ENCODE measurements around the gene HACD2.

HACD2 gene

DNA sequence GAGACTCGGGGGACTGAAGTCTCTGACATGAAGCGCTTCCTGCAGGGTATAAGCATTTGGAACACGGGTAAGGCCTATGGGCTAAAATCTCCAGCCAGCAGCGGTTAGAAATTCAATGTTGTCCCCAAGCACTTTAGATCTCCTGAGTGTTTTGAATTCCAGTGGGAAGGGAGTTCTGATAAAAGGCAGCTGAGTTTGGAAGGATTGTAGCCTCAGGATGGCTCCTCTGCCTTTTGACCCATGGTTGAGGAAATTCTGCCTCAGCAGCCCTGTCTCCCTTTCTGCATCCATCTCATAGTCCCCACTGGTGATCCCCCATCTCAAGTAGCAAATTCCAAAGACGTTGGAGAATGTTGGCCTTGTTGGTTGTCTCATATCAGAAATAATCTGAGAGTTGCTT lies 24.2 kb upstream of the HACD2 start:
- peak overlapping the region; percentile 75; the same call in 1 of the 2 replicates for H3K27ac ChIP-seq
- TF ChIP-seq, protein P1, sequence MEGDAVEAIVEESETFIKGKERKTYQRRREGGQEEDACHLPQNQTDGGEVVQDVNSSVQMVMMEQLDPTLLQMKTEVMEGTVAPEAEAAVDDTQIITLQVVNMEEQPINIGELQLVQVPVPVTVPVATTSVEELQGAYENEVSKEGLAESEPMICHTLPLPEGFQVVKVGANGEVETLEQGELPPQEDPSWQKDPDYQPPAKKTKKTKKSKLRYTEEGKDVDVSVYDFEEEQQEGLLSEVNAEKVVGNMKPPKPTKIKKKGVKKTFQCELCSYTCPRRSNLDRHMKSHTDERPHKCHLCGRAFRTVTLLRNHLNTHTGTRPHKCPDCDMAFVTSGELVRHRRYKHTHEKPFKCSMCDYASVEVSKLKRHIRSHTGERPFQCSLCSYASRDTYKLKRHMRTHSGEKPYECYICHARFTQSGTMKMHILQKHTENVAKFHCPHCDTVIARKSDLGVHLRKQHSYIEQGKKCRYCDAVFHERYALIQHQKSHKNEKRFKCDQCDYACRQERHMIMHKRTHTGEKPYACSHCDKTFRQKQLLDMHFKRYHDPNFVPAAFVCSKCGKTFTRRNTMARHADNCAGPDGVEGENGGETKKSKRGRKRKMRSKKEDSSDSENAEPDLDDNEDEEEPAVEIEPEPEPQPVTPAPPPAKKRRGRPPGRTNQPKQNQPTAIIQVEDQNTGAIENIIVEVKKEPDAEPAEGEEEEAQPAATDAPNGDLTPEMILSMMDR (conservative IDR thresholded peaks at IDR 0.05) = no peak

DNA sequence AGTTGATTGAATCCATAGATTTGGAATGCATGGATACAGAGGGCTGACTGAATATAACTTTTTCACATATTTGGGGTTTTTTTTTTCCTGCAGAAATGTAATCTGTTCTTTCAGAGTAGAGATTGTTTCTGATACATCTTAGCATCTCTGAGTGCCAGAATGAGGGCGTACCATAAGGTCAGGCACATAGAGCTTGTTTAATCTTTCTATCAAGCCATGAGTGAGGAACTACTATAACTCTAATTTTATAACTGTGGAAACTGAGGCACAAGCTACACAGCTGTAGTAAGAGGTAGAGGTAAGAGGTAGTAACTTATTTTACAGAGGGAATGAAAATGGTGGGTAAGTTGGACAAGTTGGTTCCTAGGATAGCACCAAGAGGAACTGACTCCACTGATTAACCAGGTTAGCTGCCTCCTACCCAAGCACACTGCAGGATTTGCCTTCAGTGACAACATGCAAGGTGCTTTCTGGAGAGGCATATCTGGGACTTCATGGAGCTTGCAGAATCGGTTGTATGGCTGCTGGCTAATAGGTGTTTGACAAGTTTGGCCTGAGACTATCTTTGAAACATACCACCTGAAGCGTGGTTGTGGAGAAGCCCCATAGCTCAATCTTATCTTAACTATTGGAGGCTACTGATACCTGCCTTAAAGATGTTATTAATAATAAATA lies 23.5 kb upstream of the HACD2 start:
- TF ChIP-seq, protein P1 (conservative IDR thresholded peaks at IDR 0.05) = no peak
- H3K27ac ChIP-seq = no peak overlapping the region

DNA sequence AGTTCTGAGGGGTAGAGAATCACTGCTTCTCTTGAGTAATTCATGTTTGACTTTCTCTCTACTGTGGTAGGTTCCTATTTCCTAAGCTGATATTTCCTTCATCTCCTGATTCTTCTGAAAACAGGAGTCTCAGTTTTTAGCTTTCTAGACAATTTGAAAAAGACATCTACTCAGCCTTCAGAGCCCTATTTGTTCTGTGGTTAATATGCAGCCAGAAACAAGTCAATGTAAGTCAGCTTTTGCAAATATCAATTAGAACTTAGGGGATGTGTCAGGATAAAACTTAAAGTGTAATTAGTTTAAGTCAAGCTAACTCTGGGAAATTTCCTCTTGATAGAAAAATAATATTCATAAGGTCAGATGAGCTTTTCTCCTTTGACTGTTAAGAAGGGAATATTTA lies 21.7 kb upstream of the HACD2 start:
- 0 out of 2 replicates have a peak overlapping the region, but pooled peaks have one; percentile 1 for H3K27ac ChIP-seq
- TF ChIP-seq, protein P1 (conservative IDR thresholded peaks at IDR 0.05) = no peak

DNA sequence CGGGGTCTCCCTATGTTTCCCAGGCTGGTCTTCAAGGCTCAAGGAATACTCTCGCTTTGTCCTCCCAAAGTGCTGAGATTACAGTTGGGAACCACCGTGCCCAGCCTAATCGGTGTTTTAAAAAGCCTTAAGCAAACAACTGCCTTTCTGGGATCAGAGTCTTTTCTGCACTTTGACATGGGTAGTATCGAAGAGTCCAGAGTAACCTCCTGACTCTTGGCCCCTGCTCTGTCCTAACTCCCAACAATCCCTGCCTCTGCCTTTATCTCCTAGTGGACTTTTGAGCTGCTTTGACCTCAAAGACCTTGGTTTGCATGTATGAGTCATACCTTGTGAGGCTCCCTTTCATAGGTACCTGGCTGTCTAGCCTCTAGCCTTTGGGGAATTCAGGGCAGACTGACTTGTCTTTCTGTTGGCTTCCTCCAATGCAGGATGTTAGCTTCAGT lies 21.0 kb upstream of the HACD2 start:
- TF ChIP-seq, protein P1 (conservative IDR thresholded peaks at IDR 0.05) = no peak
- no peak overlapping the region for H3K27ac ChIP-seq

DNA sequence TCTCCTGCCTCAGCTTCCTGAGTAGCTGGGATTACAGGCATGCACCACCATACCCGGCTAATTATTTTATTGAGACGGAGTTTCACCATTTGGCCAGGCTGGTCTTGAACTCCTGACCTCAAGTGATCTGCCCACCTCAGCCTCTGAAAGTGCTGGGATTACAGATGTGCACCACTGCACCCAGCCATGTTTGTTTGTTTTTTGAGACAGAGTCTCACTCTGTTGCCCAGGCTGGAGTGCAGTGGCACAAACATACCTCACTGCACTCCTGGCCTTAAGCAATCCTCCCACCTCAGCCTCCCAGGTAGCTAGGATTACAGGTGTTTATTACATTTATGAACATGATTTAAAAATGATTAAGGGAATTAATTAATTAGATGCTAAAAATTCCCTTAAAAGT lies 18.3 kb upstream of the HACD2 start:
- H3K27ac ChIP-seq = peak overlapping the region; percentile 74; the same call in 1 of the 2 replicates

DNA sequence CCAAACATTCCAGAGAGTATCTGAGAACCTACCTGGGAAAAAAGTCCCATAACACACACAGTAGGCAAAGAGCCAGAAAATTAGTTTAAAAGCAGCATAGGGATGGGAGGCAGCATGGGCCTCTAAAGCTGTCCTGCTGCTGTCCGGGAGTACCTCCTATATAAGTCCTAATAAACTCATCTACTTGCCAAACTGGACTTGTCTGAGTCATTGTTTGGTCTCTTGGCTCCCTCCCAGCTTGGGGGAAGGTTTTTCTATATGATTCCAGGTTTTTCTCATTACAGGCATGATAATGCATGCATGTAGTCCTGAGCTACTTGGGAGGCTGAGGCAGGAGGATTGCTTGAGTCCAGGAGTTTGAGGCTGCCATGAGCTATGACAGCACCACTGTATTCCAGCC lies 17.5 kb upstream of the HACD2 start:
- TF ChIP-seq, protein P1 (conservative IDR thresholded peaks at IDR 0.05) = no peak
- H3K27ac ChIP-seq = peak overlapping the region; percentile 74

DNA sequence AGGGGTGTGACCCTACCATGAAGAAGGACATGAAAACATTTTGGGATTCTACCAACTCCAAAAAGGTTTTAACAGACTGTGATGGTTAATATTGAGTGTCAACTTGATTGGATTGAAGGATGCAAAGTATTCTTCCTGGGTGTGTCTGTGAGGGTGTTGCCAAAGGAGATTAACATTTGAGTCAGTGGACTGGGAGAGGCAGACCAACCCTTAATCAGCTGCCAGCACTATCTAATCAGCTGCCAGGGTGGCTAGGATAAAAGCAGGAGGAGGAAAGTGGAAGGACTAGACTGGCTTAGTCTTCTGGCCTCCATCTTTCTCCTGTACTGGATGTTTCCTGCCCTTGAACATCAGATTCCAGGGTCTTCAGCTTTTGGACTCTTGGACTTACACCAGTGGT lies 16.0 kb upstream of the HACD2 start:
- H3K27ac ChIP-seq = peak overlapping the region; percentile 74

DNA sequence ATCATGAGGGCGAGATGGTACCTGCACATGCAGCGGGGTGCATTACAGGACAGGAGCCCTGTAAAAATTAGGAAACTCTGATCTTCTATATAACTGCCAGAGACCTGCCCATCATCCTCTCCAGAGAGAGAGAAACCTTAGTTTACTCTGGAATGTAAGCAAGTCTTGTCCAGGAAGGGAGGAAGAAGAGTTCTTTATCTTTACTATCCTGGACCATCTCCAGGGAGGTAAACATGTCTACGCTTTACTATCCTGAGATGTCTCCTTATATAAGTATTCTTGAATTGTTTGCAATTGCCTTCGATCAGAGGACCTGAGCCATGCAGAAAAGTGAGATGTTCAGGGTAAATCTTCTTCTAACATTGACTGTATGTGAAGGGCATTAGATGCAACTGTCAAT lies 12.7 kb upstream of the HACD2 start:
- TF ChIP-seq, protein P1 (conservative IDR thresholded peaks at IDR 0.05) = no peak
- peak overlapping the region; percentile 66 for H3K27ac ChIP-seq
